VCaP (cell line): ENCODE data around the gene CMTR2.

Experiments
- H3K27ac ChIP-seq: fragments of 450-650 bp; 2 replicates; pipeline ENCODE4 v1.5.1; 2017
- TF ChIP-seq, protein P1 (sequence below): fragments of 450-650 bp; conservative IDR thresholded peaks from 2 replicates; pipeline ENCODE4 v1.5.1; 2017; ENCODE audit warnings: mild to moderate bottlenecking, moderate library complexity

The CMTR2 gene

GRCh38 chr16:71255721-71256120 lies 33.5 kb downstream of the CMTR2 start:
- TF ChIP-seq, protein P1, sequence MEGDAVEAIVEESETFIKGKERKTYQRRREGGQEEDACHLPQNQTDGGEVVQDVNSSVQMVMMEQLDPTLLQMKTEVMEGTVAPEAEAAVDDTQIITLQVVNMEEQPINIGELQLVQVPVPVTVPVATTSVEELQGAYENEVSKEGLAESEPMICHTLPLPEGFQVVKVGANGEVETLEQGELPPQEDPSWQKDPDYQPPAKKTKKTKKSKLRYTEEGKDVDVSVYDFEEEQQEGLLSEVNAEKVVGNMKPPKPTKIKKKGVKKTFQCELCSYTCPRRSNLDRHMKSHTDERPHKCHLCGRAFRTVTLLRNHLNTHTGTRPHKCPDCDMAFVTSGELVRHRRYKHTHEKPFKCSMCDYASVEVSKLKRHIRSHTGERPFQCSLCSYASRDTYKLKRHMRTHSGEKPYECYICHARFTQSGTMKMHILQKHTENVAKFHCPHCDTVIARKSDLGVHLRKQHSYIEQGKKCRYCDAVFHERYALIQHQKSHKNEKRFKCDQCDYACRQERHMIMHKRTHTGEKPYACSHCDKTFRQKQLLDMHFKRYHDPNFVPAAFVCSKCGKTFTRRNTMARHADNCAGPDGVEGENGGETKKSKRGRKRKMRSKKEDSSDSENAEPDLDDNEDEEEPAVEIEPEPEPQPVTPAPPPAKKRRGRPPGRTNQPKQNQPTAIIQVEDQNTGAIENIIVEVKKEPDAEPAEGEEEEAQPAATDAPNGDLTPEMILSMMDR = no peak
- H3K27ac ChIP-seq = no peak overlapping the region

DNA sequence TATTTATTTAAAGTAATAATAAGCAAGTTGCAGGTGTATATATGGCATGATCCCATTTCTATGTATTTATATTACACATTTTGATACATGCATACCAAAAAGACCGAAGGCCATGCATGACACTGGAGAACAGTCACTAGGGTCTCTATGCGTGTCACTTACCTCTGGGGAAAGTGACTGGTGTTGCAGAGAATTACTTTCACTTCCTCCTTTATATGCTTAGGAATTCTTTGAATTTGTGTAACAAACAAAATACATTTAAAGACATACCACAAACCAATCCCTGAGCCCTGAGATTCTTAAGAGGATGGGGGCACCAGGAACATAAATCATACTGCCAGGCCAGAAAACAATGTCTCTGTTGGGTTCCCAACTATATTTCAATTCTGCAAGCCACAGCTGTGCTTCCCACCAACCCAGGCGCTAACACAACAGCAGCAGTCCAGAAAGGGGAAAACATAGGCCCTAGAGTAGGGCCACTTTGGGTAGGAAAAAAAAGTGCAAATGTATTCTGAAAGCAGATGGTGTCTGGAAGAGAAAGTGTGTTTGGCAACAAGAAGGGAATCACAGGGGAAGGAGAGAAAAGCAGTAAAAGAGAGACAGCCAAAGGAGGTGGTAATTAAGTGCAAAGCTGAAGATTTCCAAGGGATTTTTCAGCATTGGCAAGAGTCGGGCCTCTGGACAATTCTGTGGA lies 34.2 kb downstream of the CMTR2 start:
- TF ChIP-seq, protein P1 = no peak
- H3K27ac ChIP-seq = no peak overlapping the region

DNA sequence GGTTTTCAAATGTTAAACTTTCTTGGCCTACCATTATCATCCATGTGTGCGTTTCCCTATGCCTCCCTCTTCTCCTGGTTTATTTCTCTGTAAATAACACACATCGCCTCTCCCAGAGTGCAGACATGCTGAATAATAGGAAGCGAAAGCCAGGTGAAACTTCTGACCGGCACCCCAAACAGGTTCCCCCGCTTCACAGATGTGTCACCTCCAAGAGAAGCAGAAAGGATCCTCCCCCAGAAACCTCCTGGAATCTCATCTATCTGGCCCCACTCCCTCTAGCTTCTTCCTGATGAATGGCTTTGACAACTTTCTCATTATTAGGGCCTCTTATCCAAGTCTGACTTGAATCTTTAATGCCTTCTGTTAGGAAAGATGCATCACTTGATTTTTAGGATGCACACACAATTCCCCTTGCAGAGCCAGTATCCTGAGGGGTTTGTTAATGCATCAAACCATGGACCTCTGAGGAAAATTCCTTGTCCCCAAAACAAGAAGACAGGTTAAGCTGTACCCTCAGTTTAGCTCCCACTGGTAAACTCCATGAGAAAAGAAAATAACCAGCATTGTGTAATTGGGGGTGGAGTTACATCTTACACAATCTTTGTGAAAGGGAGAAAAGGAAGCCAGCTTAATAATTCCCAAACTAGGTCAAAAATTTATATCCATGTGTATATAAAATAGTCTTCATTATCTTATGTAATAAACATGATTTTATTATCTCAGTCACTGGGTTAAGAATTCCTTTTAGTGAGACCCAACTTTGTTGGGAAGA lies 38.6 kb downstream of the CMTR2 start:
- TF ChIP-seq, protein P1 = no peak
- no peak overlapping the region for H3K27ac ChIP-seq

DNA sequence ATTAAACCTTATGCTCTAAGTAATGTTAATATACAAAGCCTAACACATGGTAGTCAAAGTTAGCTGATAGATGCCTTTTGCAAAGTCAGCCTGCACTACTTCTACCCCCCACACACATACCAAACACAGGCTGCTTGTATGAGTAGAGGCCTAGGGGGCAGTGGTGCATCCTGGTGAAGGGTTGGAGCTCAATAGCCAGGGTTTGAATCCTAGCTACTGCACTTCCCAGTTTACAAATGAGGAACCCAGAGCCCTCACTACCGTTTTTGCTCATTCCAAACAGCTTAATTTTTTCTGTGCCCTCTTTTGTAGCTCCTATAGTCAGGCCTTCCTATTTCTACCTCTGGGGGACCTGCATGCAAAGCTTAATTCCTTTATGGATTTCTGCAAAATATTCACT lies 39.8 kb downstream of the CMTR2 start:
- no peak overlapping the region for H3K27ac ChIP-seq
- TF ChIP-seq, protein P1 = no peak

GRCh38 chr16:71247478-71247877 lies 41.7 kb downstream of the CMTR2 start:
- TF ChIP-seq, protein P1 = no peak
- no peak overlapping the region for H3K27ac ChIP-seq

DNA sequence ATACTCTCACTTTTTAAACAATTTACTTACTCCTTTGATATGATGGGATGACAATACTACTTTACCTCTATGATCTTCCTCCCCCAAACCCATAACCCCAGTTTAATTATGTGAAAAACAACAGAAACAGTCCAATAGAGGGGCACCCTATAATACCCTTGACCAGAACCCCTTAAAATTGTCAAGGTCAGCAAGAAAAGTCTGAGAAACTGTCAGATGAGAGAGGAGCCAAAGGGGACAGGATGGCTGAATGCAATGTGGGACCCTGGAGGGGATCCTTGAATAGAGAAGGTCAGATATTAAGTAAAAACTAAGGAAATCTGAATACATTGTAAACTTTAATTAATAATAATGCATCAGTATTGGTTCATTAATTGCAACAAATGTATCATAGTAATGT lies 42.9 kb downstream of the CMTR2 start:
- TF ChIP-seq, protein P1 = no peak
- no peak overlapping the region for H3K27ac ChIP-seq

GRCh38 chr16:71244521-71244920 lies 44.7 kb downstream of the CMTR2 start:
- TF ChIP-seq, protein P1 = no peak
- no peak overlapping the region for H3K27ac ChIP-seq
